SH-SY5Y (cell line): ENCODE results near the gene DOCK9.

ENCODE experiments used
- GATA2 ChIP-seq: IDR thresholded peaks from 2 replicates; pipeline ENCODE4 v1.6.1; 2011; ENCODE audit warnings: mild to moderate bottlenecking, low read depth, low read length
- GATA3 ChIP-seq: IDR thresholded peaks from 2 replicates; pipeline ENCODE4 v1.6.1; 2011; ENCODE audit warnings: low read depth, mild to moderate bottlenecking, low read length, moderate library complexity

- TF ChIP-seq GATA3 (no peak), GATA2 (no peak)
Observed at GRCh38 chr13:99009987-99010551, 32.2 kb upstream of the DOCK9 start.
